GM12878 (cell line): ENCODE results near the gene ARHGEF16.

Source experiments
- CTCF ChIP-seq, 3 experiments: IDR thresholded peaks in 2 of 3; conservative IDR thresholded peaks in 1 of 3; 2 replicates each; pipeline ENCODE4 v1.5.1; 2011; ENCODE audit warnings: low read depth in 3 of 3, low read length in 3 of 3, mild to moderate bottlenecking in 3 of 3, control low read depth in 2 of 3, moderate library complexity in 2 of 3, inconsistent platforms in 1 of 3, mixed read lengths in 1 of 3; ENCODE audit not compliant: control insufficient read depth in 2 of 3, insufficient read depth in 1 of 3; ENCODE audit errors: extremely low read depth in 1 of 3
- JUND ChIP-seq: IDR thresholded peaks from 2 replicates; pipeline ENCODE4 v1.6.1; 2012; ENCODE audit warnings: low read depth, mild to moderate bottlenecking, low read length, improper control_type of control experiment, moderate library complexity
- MAX ChIP-seq: IDR thresholded peaks from 2 replicates; pipeline ENCODE4 v1.6.1; 2012; ENCODE audit warnings: low read depth, low read length, improper control_type of control experiment
- POLR2A ChIP-seq: IDR thresholded peaks from 2 replicates; pipeline ENCODE4 v1.6.1; 2011; ENCODE audit warnings: low read depth, mild to moderate bottlenecking, low read length
- POLR2AphosphoS5 ChIP-seq: IDR thresholded peaks from 2 replicates; pipeline ENCODE4 v1.6.1; 2011; ENCODE audit warnings: mild to moderate bottlenecking, low read length, inconsistent platforms
- SUPT20H ChIP-seq: IDR thresholded peaks from 2 replicates; pipeline ENCODE4 v1.6.1; 2011; ENCODE audit warnings: low read depth, mild to moderate bottlenecking, low read length, moderate library complexity, borderline replicate concordance; ENCODE audit not compliant: control insufficient read depth

- TF ChIP-seq CTCF (IDR thresholded peaks at IDR 0.05 in 2 of 3, conservative IDR thresholded peaks at IDR 0.05 in 1 of 3; ENCODE audit: control insufficient read depth in 2 of 3, extremely low read depth in 1 of 3, insufficient read depth in 1 of 3, low read depth in 3 of 3, low read length in 3 of 3): no peak
- TF ChIP-seq JUND: no peak
- TF ChIP-seq POLR2AphosphoS5: no peak
- TF ChIP-seq POLR2A: no peak
- TF ChIP-seq MAX: no peak
- TF ChIP-seq SUPT20H: no peak
These were observed 12.1 kb downstream of the ARHGEF16 start for GRCh38 chr1:3466366-3467075.
